Measurements from ENCODE around the gene C11orf91.
A peak's percentile ranks its signal among the peaks of the same experiment; 100 is the strongest.

DNA sequence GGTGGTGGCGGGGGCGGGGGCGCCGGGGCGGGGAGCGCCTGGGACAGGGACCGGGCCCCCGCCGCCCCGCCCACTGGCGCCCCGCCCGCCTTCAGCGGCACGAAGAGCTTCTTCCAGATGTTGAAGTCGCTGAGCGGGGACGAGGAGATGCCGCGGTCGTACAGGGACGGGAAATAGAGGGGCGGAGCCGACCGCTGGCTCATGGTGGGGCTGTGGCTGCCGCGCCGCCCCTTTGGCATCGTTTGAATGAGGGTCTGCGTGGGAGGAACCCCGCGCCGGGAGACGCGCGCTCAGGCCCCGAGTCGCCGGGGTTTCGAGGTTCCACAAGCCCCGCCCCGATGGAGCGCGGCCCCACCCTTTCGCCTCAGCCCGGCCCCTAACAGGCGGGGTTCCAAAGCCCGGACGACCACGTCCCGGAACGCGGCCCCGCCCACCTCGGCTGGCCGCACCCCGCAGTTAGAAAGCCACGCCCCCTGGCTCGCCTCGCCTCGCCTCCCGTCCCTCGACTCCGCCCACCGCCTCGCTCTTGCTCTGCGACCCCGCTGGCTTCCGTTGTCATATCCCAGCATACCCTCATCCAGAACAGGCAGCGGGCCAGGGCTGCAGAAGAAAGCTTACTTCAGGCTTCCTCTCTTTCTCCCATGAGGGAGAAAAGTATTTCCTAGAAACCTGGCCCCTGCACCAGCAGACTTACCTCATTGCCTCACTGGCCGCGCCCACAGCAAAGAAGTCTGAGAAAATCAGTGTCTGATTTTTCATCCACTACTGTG lies at the start of gene C11orf91:
- TF ChIP-seq POLR2AphosphoS5 (IDR thresholded peaks at IDR 0.05): peak; percentile 87 to 90
- TF ChIP-seq, protein P1, sequence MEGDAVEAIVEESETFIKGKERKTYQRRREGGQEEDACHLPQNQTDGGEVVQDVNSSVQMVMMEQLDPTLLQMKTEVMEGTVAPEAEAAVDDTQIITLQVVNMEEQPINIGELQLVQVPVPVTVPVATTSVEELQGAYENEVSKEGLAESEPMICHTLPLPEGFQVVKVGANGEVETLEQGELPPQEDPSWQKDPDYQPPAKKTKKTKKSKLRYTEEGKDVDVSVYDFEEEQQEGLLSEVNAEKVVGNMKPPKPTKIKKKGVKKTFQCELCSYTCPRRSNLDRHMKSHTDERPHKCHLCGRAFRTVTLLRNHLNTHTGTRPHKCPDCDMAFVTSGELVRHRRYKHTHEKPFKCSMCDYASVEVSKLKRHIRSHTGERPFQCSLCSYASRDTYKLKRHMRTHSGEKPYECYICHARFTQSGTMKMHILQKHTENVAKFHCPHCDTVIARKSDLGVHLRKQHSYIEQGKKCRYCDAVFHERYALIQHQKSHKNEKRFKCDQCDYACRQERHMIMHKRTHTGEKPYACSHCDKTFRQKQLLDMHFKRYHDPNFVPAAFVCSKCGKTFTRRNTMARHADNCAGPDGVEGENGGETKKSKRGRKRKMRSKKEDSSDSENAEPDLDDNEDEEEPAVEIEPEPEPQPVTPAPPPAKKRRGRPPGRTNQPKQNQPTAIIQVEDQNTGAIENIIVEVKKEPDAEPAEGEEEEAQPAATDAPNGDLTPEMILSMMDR (IDR thresholded peaks at IDR 0.05): no peak

All from esophagus muscularis mucosa (tissue), 3 donors.